ENCODE data around the gene KCNJ4.
"Not testable (repeated sequence)": the region's sequence is repeated elsewhere in the genome, so short reads cannot be mapped to it uniquely, and the experiment has no call there.

Gene KCNJ4

GRCh38 chr22:38470179-38470578, 15.2 kb upstream of the KCNJ4 start:
- DNase-seq (ENCODE audit: low spot score): not testable (repeated sequence)

- DNase-seq (ENCODE audit: low spot score): no peak
Measured at GRCh38 chr22:38469306-38469781, 14.3 kb upstream of the KCNJ4 start.

- no peak for DNase-seq (ENCODE audit: low spot score)
Measured at GRCh38 chr22:38468443-38469305, 13.7 kb upstream of the KCNJ4 start.

- peak; percentile 82 for DNase-seq (ENCODE audit: low spot score)
Measured at GRCh38 chr22:38467904-38468442, 13.0 kb upstream of the KCNJ4 start, which contains the start of gene KDELR3. Gene KDELR3, plus strand, starts transcription at chr22:38468096. Its CDS starts 138 bp downstream, at chr22:38468234.

- DNase-seq (ENCODE audit: low spot score): no peak
Measured at GRCh38 chr22:38467438-38467903, 12.5 kb upstream of the KCNJ4 start.

- no peak for DNase-seq (ENCODE audit: low spot score)
Measured at GRCh38 chr22:38465673-38466490, 10.9 kb upstream of the KCNJ4 start.

GRCh38 chr22:38464992-38465672, 10.1 kb upstream of the KCNJ4 start:
- DNase-seq (ENCODE audit: low spot score): no peak

- no peak for DNase-seq (ENCODE audit: low spot score)
Measured at GRCh38 chr22:38462960-38463784, 8.2 kb upstream of the KCNJ4 start.

GRCh38 chr22:38461414-38462081, 6.5 kb upstream of the KCNJ4 start:
- peak; percentile 85 for DNase-seq (ENCODE audit: low spot score)

- DNase-seq (ENCODE audit: low spot score): no peak
Measured at GRCh38 chr22:38461057-38461413, 6.0 kb upstream of the KCNJ4 start.

GRCh38 chr22:38460426-38460840, 5.4 kb upstream of the KCNJ4 start:
- no peak for DNase-seq (ENCODE audit: low spot score)

- DNase-seq (ENCODE audit: low spot score): peak; percentile 57
Measured at GRCh38 chr22:38456841-38457699, 2.1 kb upstream of the KCNJ4 start.

- DNase-seq (ENCODE audit: low spot score): no peak
Measured at GRCh38 chr22:38456272-38456835, 1.4 kb upstream of the KCNJ4 start.

GRCh38 chr22:38455530-38456271, 702 bp upstream of the KCNJ4 start:
- peak; percentile 25 for DNase-seq (ENCODE audit: low spot score)

GRCh38 chr22:38454353-38455075, 485 bp downstream of the KCNJ4 start:
- DNase-seq (ENCODE audit: low spot score): no peak

- DNase-seq (ENCODE audit: low spot score): no peak
Measured at GRCh38 chr22:38453996-38454352, 1.0 kb downstream of the KCNJ4 start.

- DNase-seq (ENCODE audit: low spot score): no peak
Measured at GRCh38 chr22:38453066-38453672, 1.8 kb downstream of the KCNJ4 start.

Measured in LoVo (cell line).